ENCODE measurements around the gene TFDP1.
A peak's percentile ranks its signal among the peaks of the same experiment; 100 is the strongest.
"Not testable (repeated sequence)": the region's sequence is repeated elsewhere in the genome, so short reads cannot be mapped to it uniquely, and the experiment has no call there.

Gene TFDP1

DNA sequence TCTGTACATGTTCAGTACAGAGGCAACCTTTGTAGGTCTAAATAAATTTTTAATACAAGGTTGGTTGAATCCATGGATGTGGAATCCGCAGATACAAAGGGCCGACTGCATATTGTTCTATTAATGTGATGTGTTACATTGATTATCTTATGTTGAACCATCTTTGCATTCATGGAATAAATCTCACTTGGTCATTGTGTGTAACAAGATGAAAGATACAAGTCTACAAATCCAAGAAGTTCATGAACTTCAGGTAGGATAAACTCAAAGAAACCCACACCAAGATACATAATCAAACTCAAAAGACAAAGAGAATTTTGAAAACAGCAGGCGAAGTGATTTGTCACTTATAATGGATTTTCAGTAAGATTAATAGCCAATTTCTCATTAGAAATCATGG lies 8.0 kb upstream of the TFDP1 start:
- DNase-seq, result no peak

DNA sequence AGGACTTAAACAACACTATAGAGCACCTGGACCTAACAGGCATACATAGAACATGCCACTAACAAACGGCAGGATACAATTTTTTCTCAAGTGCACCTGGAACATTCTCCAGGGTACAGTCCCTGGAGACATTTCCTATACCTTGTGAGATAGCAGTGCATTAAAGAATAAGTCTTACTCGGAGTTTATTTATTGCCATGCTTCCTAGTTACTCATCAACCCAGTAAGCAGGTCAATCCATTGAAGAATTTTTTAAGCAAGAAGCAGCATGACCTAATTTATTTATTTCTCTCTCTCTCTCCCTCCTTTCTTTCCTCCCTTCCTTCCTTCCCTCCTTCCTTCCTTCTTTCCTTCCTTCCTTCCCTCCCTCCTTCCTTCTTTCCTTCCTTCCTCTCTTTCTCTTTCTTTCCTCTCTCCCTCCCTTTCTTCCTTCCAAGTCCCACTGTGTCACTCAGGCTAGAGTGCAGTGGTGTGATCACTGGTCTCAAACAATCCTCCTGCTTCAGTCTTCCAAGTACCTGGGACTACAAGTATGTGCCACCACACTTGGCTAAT lies 6.6 kb upstream of the TFDP1 start:
- no peak for DNase-seq

DNA sequence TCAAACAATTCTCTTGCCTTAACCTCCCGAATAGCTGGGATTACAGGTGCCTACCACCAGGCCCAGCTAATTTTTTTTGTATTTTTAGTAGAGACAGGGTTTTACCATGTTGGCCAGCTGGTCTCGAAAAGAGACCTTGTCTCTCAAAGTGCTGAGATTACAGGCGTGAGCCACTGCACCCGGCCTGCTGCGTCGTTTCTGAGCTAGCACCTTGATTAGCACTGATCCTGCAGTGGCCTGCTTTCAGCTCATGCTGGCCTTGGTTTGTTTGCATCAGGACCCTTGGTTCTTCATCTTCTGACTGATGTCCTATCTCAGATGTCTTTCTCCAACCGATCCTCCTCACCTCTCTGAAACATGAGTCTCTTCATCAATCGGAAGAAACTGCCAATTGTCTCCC lies 4.9 kb upstream of the TFDP1 start:
- no peak for DNase-seq

DNA sequence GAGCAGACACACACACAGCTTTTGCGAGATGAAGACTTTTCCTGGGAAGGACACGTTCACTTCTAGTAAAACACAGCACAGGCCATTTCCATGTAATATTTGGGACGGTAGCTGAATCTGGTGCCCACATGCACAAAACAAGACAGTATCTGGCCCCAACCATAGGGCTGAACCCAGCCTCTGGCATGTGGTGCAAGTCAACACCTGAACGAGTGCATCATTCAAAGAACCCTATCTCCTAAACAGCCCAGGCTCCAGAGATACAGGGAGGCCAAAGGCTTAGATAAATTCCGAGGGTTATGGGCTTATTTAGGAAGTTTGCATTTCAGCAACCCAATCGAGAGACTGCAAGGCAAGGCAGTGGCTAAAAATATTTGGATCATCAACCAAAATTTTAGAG lies 2.7 kb upstream of the TFDP1 start:
- no peak for DNase-seq

- DNase-seq, result no peak
Measured at GRCh38 chr13:113582841-113583631, 1.5 kb upstream of the TFDP1 start.

GRCh38 chr13:113584870-113585671 lies 518 bp downstream of the TFDP1 start:
- DNase-seq, result peak; percentile 42

DNA sequence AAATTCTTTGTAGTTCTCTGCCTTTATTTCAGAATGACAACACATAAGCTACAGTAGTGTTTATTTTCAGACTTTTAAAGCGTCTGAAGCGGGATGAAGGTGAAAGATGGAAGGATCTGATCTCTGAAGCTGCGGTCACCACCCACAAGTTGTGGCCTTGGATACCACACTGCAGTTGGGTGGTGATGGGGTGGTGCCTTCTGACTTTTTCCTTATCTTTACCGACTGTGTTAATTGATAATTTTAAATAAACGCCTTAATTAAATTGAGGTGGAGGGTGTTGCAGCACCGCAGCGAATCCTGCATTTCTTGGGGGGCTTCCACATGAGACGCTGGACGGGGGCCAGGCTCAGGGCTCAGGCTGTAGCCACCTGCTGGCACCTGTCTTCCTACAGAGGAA lies 1.3 kb downstream of the TFDP1 start:
- DNase-seq, result no peak

- no peak for DNase-seq
Measured at GRCh38 chr13:113586661-113587479, 2.3 kb downstream of the TFDP1 start.

- no peak for DNase-seq
Measured at GRCh38 chr13:113588394-113589111, 4.0 kb downstream of the TFDP1 start.

DNA sequence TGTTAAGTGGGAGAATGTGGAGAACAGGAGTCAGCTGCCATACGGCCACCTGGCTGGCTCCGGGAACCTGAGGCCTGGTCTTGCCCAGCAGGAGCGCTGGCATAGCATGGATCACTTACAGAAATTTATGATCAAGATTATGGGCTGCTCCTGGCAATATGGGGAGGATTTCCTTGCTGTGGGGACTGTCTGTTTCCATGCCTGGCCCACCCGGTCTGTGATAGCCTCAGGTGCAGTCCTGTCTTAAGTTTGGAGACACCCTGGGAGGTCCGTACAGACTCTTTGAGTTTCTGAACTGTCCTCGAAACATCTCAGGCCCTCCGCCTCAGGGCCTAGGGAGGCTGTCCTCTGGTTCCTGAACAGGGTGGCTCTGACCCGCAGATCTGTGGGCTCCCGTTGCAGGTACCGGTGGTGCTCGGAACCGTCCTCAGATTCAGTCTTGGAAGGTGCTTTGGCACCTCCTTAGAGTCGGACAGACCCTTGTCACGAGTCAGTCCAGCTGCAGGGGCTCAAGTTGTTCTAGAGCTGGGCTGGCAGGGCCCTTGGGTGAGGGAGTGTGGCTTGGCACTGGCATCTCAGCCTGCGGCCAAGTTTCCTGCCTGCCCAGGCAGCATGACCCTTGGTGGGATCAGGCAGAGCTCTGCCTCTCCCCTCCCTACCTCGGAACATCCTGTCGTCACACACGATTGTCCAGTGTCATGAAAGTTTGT lies 4.9 kb downstream of the TFDP1 start:
- no peak for DNase-seq

DNA sequence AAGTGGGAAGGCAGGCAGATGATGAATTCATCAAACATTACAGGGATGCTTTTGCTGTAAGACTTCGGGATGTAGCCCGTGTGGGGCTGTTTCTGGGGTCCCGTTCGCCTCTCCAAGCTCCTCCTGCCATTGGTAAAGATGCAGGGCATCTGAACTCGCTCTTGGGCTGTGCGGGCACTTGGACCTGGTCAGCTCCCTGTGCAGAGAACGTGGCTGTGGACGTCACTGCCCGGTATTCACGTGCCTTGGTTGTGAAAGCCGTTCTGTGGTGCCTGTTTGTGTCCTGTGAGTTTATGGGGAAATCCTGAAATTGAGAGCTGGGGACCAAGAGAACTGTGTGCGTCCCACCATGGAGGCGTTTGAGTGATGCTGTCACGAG lies 5.4 kb downstream of the TFDP1 start:
- DNase-seq, result no peak

- no peak for DNase-seq
Measured at GRCh38 chr13:113591750-113592149, 7.2 kb downstream of the TFDP1 start.

- DNase-seq, result no peak
Measured at GRCh38 chr13:113592571-113592970, 8.0 kb downstream of the TFDP1 start.

GRCh38 chr13:113594066-113594821 lies 9.7 kb downstream of the TFDP1 start:
- not testable (repeated sequence) for DNase-seq

DNA sequence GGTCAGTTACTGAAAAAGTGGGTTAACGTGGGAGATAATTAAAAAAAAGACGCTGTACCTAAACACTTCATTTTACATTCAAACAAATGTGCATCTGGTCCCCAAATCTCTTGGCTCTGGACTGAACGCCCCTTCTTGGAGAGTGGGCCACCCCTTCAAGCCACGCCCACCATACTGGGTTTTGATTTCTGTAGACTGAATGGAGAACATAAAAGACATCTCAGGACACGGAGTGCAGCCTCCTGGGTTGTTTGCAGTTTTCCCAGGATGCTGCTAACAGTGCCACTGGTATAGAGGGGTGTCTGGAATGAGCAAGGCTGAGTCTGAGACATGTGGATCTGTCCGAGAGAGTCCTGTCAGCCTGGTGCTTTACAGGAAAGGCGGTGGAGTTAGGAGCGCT lies 10.6 kb downstream of the TFDP1 start:
- DNase-seq, result no peak

DNA sequence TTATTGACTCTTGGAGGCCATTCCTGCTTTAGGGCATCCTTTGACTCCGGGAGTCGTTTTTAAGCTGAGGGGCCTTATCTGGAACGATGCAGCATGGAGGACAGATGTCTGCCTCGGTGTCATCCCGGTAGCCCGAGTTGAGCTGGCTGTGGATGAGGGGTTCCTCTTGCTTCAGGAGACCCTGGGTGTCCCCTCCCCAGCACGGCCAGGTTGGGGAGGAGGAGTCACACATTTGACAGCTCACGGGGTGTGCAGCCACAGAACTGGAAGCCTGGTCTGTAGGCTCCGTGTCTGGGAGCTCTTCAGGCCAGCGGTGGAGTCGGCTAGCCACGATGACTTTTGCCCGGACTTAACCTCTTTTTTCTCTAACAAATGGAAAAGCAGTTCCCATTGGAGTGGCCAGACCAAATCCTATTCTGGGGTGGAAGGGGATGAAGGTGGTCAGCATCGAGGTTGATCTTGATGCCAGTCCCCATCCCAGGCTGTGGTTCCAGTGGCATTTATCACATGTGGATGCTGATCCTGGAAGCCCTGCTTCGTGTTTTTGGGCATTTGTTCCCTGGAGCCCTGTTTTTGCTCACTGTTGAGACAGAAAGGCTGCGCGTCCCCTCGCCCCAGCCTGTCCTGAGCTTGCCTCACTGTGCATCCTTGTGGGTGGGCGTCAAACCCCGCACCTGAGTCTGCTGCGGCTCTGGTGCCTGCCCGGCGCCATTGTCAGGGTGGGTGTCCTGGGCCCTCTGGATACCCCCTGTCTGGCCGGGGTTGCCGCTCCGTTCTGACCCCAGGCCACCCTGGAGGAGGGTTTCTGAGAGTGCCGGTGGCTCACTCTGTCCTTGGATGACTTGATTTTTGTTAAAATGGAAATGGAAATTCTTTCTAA lies 12.0 kb downstream of the TFDP1 start:
- DNase-seq, result no peak

- DNase-seq, result no peak
Measured at GRCh38 chr13:113597391-113598080, 13.0 kb downstream of the TFDP1 start.

- DNase-seq, result no peak
Measured at GRCh38 chr13:113598081-113598410, 13.5 kb downstream of the TFDP1 start.

- DNase-seq, result no peak
Measured at GRCh38 chr13:113598481-113598880, 13.9 kb downstream of the TFDP1 start.

- DNase-seq, result no peak
Measured at GRCh38 chr13:113599391-113599790, 14.8 kb downstream of the TFDP1 start.
